CD8-positive, alpha-beta memory T cell (primary cell): ENCODE data around the gene IGFBP3. TPM values are rescaled to one million over a fixed set of nuclear protein-coding genes. Genes with fewer than 3 reads are reported as not detected.

ENCODE experiments used
- CTCF ChIA-PET: fragments of 350-600 bp; sonication (Branson Sonifier 250); formaldehyde crosslinking; loops from one replicate; lab custom pipeline; 2021; ENCODE audit warnings: antibody characterized with exemption; lab: Charles Lee
- POLR2A ChIA-PET: fragments of 350-600 bp; sonication (Branson Sonifier 250); formaldehyde crosslinking; loops from one replicate; lab custom pipeline; 2021; ENCODE audit warnings: antibody characterized with exemption; lab: Charles Lee
- DNase-seq, 5 donors: peaks; one replicate each; pipeline versions ENCODE4 v3.0.0 to v3.0.0-alpha.2; 2020 to 2022; ENCODE audit warnings: mixed read lengths in 1 of 5
- H3K27ac ChIP-seq: one replicate; pipeline ENCODE4 v1.7.0; 2013; ENCODE audit warnings: low read depth, mild to moderate bottlenecking, low read length, moderate library complexity
- H3K27me3 ChIP-seq: 2 replicates; pipeline ENCODE4 v1.7.0; 2013; ENCODE audit warnings: low read length, mild to moderate bottlenecking; ENCODE audit not compliant: insufficient read depth, poor library complexity, severe bottlenecking
- H3K36me3 ChIP-seq: 2 replicates; pipeline ENCODE4 v1.7.0; 2013; ENCODE audit warnings: mild to moderate bottlenecking, low read length, moderate library complexity; ENCODE audit not compliant: insufficient read depth
- H3K4me1 ChIP-seq: 2 replicates; pipeline ENCODE4 v1.7.0; 2013; ENCODE audit warnings: mild to moderate bottlenecking, low read length, moderate library complexity; ENCODE audit not compliant: insufficient read depth
- H3K4me3 ChIP-seq: 2 replicates; pipeline ENCODE4 v1.7.0; 2013; ENCODE audit warnings: mild to moderate bottlenecking, low read length
- H3K9me3 ChIP-seq: 2 replicates; pipeline ENCODE4 v1.7.0; 2013; ENCODE audit warnings: mild to moderate bottlenecking, low read length
- H3K27ac Mint-ChIP-seq, 8 donors: one replicate each; pipeline ENCODE4 v1.8.0; 2020 to 2021; ENCODE audit warnings: mixed read lengths in 8 of 8, mild to moderate bottlenecking in 6 of 8, inconsistent platforms in 3 of 8, moderate library complexity in 3 of 8
- H3K27me3 Mint-ChIP-seq, 2 donors: one replicate each; pipeline ENCODE4 v1.8.0; 2020 to 2021; ENCODE audit warnings: mixed read lengths in 2 of 2, mild to moderate bottlenecking in 1 of 2, moderate library complexity in 1 of 2
- H3K36me3 Mint-ChIP-seq, 3 donors: one replicate each; pipeline ENCODE4 v1.8.0; 2020 to 2021; ENCODE audit warnings: mixed read lengths in 3 of 3, inconsistent platforms in 1 of 3, mild to moderate bottlenecking in 1 of 3
- H3K4me1 Mint-ChIP-seq, 3 donors: one replicate each; pipeline ENCODE4 v1.8.0; 2020 to 2021; ENCODE audit warnings: mixed read lengths in 3 of 3, inconsistent platforms in 1 of 3, mild to moderate bottlenecking in 1 of 3
- H3K4me3 Mint-ChIP-seq, 7 donors: one replicate each; pipeline ENCODE4 v1.8.0; 2020 to 2021; ENCODE audit warnings: mixed read lengths in 7 of 7, mild to moderate bottlenecking in 6 of 7, moderate library complexity in 4 of 7, inconsistent platforms in 2 of 7
- H3K9me3 Mint-ChIP-seq, 5 donors: one replicate each; pipeline ENCODE4 v1.8.0; 2020 to 2022; ENCODE audit warnings: mixed read lengths in 5 of 5, mild to moderate bottlenecking in 3 of 5, moderate library complexity in 2 of 5, inconsistent platforms in 1 of 5
- polyA plus RNA-seq: library from polyadenylated mRNA; unstranded; fragments of 300-500 nt; fragmentation: Illumina TruSeq; gene quantifications from one replicate; pipeline ENCODE4 v1.2.3, GENCODE V29; 2021
- total RNA-seq, 2 experiments: library from RNA; stranded (reverse); gene quantifications; one replicate each; pipeline ENCODE4 v1.2.3, GENCODE V29; 2021

The IGFBP3 gene
- total and polyA plus RNA-seq, 3 experiments from 2014 or later, result 3.5 to 11.1 (median 4.5) TPM

GRCh38 chr7:45874408-45875131 is 46.5 kb downstream of the IGFBP3 start:
- no peak for DNase-seq
- Histone ChIP-seq H3K27me3 (no peaks in the 10 kb centered on the region), H3K9me3 (no peaks in the 10 kb centered on the region), H3K4me3 (no peak overlapping the region), H3K27ac (no peak overlapping the region), H3K36me3 (no peaks in the 10 kb centered on the region), H3K4me1 (no peaks in the 10 kb centered on the region)
- Mint-ChIP-seq H3K27me3 (peaks cover 1 to 12% of the 10 kb centered on the region in 2 donors), H3K36me3 (peaks cover 0 to 5% (median 0%) of the 10 kb centered on the region in 3 donors), H3K4me1 (no peaks in the 10 kb centered on the region), H3K27ac (no peak overlapping the region), H3K9me3 (peaks cover 0 to 11% (median 1%) of the 10 kb centered on the region in 5 donors), H3K4me3 (no peak overlapping the region)
- POLR2A ChIA-PET, result no interaction called here
- CTCF ChIA-PET, result no interaction called here

- H3K9me3 ChIP-seq, result no peaks in the 10 kb centered on the region
- Mint-ChIP-seq H3K4me1 (no peaks in the 10 kb centered on the region), H3K27me3 (peaks cover 1 to 19% of the 10 kb centered on the region in 2 donors), H3K27ac (no peak overlapping the region), H3K36me3 (no peaks in the 10 kb centered on the region), H3K4me3 (no peak overlapping the region), H3K9me3 (peaks cover 0 to 6% (median 1%) of the 10 kb centered on the region in 5 donors)
- DNase-seq, result no peak
- no peaks in the 10 kb centered on the region for H3K4me1 ChIP-seq
- H3K27me3 ChIP-seq, result no peaks in the 10 kb centered on the region
- no peaks in the 10 kb centered on the region for H3K36me3 ChIP-seq
- no peak overlapping the region for H3K27ac ChIP-seq
- ChIA-PET POLR2A (no interaction called here), CTCF (no interaction called here)
- H3K4me3 ChIP-seq, result no peak overlapping the region
Measured at GRCh38 chr7:45873355-45873754, 47.7 kb downstream of the IGFBP3 start.

- H3K4me1 Mint-ChIP-seq, result no peaks in the 10 kb centered on the region
- Histone ChIP-seq H3K36me3 (no peaks in the 10 kb centered on the region), H3K27me3 (no peaks in the 10 kb centered on the region), H3K9me3 (no peaks in the 10 kb centered on the region), H3K4me1 (no peaks in the 10 kb centered on the region), H3K4me3 (no peak within 1 kb of the TSS), H3K27ac (no peak within 1 kb of the TSS)
- ChIA-PET CTCF (no interaction called here), POLR2A (no interaction called here)
- DNase-seq, result no peak
- no peak within 1 kb of the TSS for H3K4me3 Mint-ChIP-seq
- H3K9me3 Mint-ChIP-seq, result peaks cover 0 to 3% (median 1%) of the 10 kb centered on the region in 5 donors
- no peaks in the 10 kb centered on the region for H3K36me3 Mint-ChIP-seq
- H3K27ac Mint-ChIP-seq, result no peak within 1 kb of the TSS
- H3K27me3 Mint-ChIP-seq, result peaks cover 1 to 20% of the 10 kb centered on the region in 2 donors
Measured at GRCh38 chr7:45873035-45873354, 48.1 kb downstream of the IGFBP3 start, which contains the start of gene CCDC201. Gene CCDC201, minus strand, starts transcription at chr7:45873082. Its CDS starts 75 bp downstream, at chr7:45873007.

GRCh38 chr7:45872116-45873034 is 48.7 kb downstream of the IGFBP3 start:
- Histone ChIP-seq H3K27ac (no peak overlapping the region), H3K4me3 (no peak overlapping the region), H3K36me3 (no peaks in the 10 kb centered on the region), H3K9me3 (no peaks in the 10 kb centered on the region), H3K4me1 (no peaks in the 10 kb centered on the region), H3K27me3 (no peaks in the 10 kb centered on the region)
- CTCF ChIA-PET, result no interaction called here
- no peak overlapping the region for H3K27ac Mint-ChIP-seq
- POLR2A ChIA-PET, result no interaction called here
- H3K36me3 Mint-ChIP-seq, result peaks cover 0 to 2% (median 0%) of the 10 kb centered on the region in 3 donors
- H3K27me3 Mint-ChIP-seq, result peaks cover 6 to 26% of the 10 kb centered on the region in 2 donors
- H3K9me3 Mint-ChIP-seq, result peaks cover 0 to 2% (median 0%) of the 10 kb centered on the region in 5 donors
- DNase-seq, result no peak
- H3K4me1 Mint-ChIP-seq, result no peaks in the 10 kb centered on the region
- H3K4me3 Mint-ChIP-seq, result no peak overlapping the region

GRCh38 chr7:45869426-45869825 is 51.6 kb downstream of the IGFBP3 start:
- CTCF ChIA-PET, result no interaction called here

GRCh38 chr7:45867471-45867870 is 53.6 kb downstream of the IGFBP3 start:
- no peak overlapping the region for H3K27ac ChIP-seq
- H3K4me3 Mint-ChIP-seq, result no peak overlapping the region
- ChIA-PET CTCF (no interaction called here), POLR2A (no interaction called here)
- H3K4me1 Mint-ChIP-seq, result no peaks in the 10 kb centered on the region
- no peaks in the 10 kb centered on the region for H3K36me3 ChIP-seq
- no peak for DNase-seq
- H3K9me3 ChIP-seq, result no peaks in the 10 kb centered on the region
- H3K4me3 ChIP-seq, result no peak overlapping the region
- peaks cover 9 to 40% of the 10 kb centered on the region in 2 donors for H3K27me3 Mint-ChIP-seq
- H3K36me3 Mint-ChIP-seq, result peaks cover 0 to 2% (median 0%) of the 10 kb centered on the region in 3 donors
- H3K9me3 Mint-ChIP-seq, result no peaks in the 10 kb centered on the region
- no peaks in the 10 kb centered on the region for H3K4me1 ChIP-seq
- H3K27me3 ChIP-seq, result no peaks in the 10 kb centered on the region
- no peak overlapping the region for H3K27ac Mint-ChIP-seq

More at GRCh38 chr7:45869426-45869825, 51.6 kb downstream of the IGFBP3 start:
- Histone ChIP-seq H3K36me3 (no peaks in the 10 kb centered on the region), H3K4me3 (no peak overlapping the region), H3K4me1 (no peaks in the 10 kb centered on the region), H3K27me3 (no peaks in the 10 kb centered on the region), H3K27ac (no peak overlapping the region), H3K9me3 (no peaks in the 10 kb centered on the region)
- Mint-ChIP-seq H3K27me3 (peaks cover 5 to 31% of the 10 kb centered on the region in 2 donors), H3K27ac (no peak overlapping the region), H3K4me3 (no peak overlapping the region), H3K9me3 (no peaks in the 10 kb centered on the region), H3K36me3 (peaks cover 0 to 2% (median 0%) of the 10 kb centered on the region in 3 donors), H3K4me1 (no peaks in the 10 kb centered on the region)
- POLR2A ChIA-PET, result no interaction called here
- DNase-seq, result no peak

GRCh38 chr7:45865594-45866410 is 55.3 kb downstream of the IGFBP3 start:
- Histone ChIP-seq H3K4me3 (no peak overlapping the region), H3K36me3 (no peaks in the 10 kb centered on the region), H3K9me3 (no peaks in the 10 kb centered on the region), H3K27me3 (no peaks in the 10 kb centered on the region), H3K4me1 (no peaks in the 10 kb centered on the region), H3K27ac (no peak overlapping the region)
- CTCF ChIA-PET, result no interaction called here
- no peak for DNase-seq
- Mint-ChIP-seq H3K4me1 (no peaks in the 10 kb centered on the region), H3K27ac (no peak overlapping the region), H3K9me3 (no peaks in the 10 kb centered on the region), H3K27me3 (peaks cover 9 to 48% of the 10 kb centered on the region in 2 donors), H3K36me3 (peaks cover 0 to 2% (median 0%) of the 10 kb centered on the region in 3 donors), H3K4me3 (no peak overlapping the region)
- POLR2A ChIA-PET, result no interaction called here
